ENCODE data around the gene RBM28.

The RBM28 gene

GRCh38 chr7:128260069-128260795 lies 83.5 kb downstream of the RBM28 start:
- DNase-seq (ENCODE audit: low read depth): no peak

DNA sequence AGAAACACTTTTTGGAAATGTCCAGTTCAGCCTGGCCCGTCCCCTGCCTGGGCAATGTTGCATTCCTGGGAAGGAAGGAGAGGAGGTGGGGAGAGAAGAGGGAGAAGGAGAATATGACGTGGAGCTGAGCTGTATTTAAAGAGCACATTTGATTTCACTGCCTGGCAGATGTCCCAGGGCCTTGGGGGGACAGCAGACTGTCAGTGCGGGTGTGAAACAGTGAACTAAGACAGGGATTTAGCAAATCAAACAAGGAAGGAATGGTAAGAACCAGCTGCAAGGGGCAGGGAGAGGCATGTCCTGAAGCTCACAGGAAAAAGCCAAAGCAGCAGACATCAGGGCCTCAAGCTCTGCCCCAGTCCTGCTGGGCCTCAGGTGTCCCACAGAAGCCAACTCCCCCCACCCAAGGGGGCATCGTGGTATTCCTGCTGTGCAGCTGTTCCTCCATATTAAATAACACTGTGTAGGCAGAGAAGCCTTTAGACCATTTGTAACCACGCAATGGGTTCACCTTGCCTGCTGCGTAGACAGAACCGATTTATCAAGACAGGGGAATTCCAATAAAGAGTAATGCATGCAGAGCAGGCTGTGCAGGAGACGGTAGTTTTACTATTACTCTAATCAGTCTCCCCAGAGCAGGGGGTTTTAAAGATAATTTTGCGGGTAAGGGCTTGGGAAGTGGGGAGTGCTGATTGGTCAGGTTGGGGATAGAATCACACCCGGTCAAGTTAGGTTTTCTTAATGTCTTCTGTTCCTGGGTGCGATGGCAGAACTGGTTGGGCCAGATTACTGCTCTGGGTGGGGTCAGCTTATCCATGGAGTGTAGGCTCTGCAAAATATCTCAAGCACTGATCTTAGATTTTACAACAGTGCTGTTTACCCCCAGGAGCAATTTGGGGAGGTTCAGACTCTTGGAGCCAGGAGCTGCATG lies 84.3 kb downstream of the RBM28 start:
- DNase-seq (ENCODE audit: low read depth): no peak

DNA sequence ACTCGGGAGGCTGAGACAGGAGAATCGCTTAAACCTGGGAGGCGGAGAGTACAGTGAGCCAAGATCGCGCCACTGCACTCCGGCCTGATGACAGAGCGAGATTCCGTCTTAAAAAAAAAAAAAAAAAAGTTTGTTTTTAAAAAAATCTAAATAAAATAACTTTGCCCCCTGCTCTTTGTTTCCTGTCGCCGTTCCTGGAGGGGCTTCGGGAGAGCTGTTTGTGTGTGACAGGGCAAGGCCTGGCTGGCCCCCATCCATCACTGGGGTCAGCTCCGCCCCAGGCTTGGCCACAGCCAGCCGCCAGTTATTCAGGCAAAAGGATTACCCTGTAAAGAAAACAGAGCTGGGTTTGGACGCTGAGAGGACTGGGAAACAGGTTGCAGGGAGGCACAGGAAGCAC lies 86.2 kb downstream of the RBM28 start:
- DNase-seq (ENCODE audit: low read depth): no peak

GRCh38 chr7:128255271-128255670 lies 88.4 kb downstream of the RBM28 start:
- no peak for DNase-seq (ENCODE audit: low read depth)

DNA sequence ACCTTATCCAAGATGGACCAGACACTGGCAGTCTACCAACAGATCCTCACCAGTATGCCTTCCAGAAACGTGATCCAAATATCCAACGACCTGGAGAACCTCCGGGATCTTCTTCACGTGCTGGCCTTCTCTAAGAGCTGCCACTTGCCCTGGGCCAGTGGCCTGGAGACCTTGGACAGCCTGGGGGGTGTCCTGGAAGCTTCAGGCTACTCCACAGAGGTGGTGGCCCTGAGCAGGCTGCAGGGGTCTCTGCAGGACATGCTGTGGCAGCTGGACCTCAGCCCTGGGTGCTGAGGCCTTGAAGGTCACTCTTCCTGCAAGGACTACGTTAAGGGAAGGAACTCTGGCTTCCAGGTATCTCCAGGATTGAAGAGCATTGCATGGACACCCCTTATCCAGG lies 89.2 kb downstream of the RBM28 start:
- DNase-seq (ENCODE audit: low read depth): no peak

DNA sequence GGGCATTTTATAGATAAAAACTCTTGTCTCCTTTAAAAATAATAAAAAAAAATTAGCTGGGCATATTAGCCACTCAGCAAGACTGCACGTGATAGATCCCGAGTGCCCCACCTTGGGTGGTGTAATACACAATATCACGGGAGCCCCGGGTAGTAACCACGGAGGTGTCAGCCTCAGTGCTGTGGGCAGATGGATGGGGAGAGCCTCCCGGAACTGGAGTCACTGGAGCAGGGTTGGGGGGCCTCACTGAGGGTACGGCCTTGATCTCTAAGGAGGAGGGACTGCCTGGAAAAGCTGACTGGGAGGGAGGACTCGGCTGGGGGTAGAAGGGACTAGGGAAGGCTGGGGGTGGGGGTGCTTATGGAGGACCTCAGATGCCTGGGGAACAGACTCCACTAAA lies 90.0 kb downstream of the RBM28 start:
- no peak for DNase-seq (ENCODE audit: low read depth)

DNA sequence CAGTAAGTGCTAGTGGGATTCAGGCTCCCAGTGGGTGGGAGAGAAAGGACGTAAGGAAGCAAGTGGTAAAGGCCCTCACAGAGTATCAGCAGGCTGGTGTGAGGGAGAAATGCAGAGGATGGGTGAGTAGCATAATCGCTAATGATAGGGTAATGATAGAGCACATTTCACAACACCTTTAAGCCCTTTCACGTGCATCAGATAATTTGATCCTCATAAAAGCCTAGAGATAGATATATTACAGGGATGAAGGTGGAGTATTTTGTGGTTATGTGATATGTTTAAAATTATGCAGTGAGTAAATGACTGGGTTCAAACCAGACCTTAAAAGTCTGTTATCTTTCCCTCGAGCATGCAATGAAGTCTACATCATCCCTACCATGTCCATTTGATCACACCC lies 92.4 kb downstream of the RBM28 start:
- no peak for DNase-seq (ENCODE audit: low read depth)

Data from stromal cell of bone marrow (primary cell).